GM23338 (cell line): Measurements from ENCODE around the gene ADGRB3. TPM values are rescaled to one million over a fixed set of nuclear protein-coding genes. Genes with fewer than 3 reads are reported as not detected.
"Not testable (repeated sequence)": the region's sequence is repeated elsewhere in the genome, so short reads cannot be mapped to it uniquely, and the experiment has no call there.

Experiments used
- ATAC-seq: fragments of 200-7000 bp; cut with Tn5 transposase; 3 replicates; pipeline ENCODE4 v1.9.1; 2020
- DNase-seq: peaks from one replicate; pipeline ENCODE4 v3.0.0-alpha.2; 2015; ENCODE audit warnings: low spot score
- H2AFZ ChIP-seq: fragments of 200-600 bp; sonication (generic); 2 replicates; pipeline ENCODE4 v1.8.0; 2016; ENCODE audit warnings: antibody characterized with exemption, mild to moderate bottlenecking, moderate library complexity
- H3F3A ChIP-seq: fragments of 200-600 bp; sonication (generic); replicated peaks from 2 replicates; pipeline ENCODE4 v1.8.0; 2017; ENCODE audit warnings: antibody characterized with exemption, mixed run types, low read depth
- H3K27ac ChIP-seq: fragments of 200-600 bp; sonication (generic); 2 replicates; pipeline ENCODE4 v1.6.1; 2016; ENCODE audit warnings: low read depth
- H3K27me3 ChIP-seq: fragments of 200-600 bp; sonication (generic); 2 replicates; pipeline ENCODE4 v1.8.0; 2016; ENCODE audit warnings: mild to moderate bottlenecking, mixed run types, moderate library complexity; ENCODE audit not compliant: insufficient read depth
- H3K36me3 ChIP-seq: fragments of 200-600 bp; sonication (generic); 2 replicates; pipeline ENCODE4 v1.8.0; 2016; ENCODE audit warnings: mild to moderate bottlenecking; ENCODE audit not compliant: insufficient read depth
- H3K4me1 ChIP-seq: fragments of 200-600 bp; sonication (generic); 2 replicates; pipeline ENCODE4 v1.8.0; 2016; ENCODE audit warnings: mild to moderate bottlenecking, moderate library complexity; ENCODE audit not compliant: insufficient read depth
- H3K4me2 ChIP-seq: fragments of 200-600 bp; sonication (generic); 2 replicates; pipeline ENCODE4 v1.7.1; 2017; ENCODE audit warnings: mixed run types
- H3K4me3 ChIP-seq: fragments of 200-600 bp; sonication (generic); 2 replicates; pipeline ENCODE4 v1.6.1; 2016; ENCODE audit warnings: mixed run types
- H3K79me2 ChIP-seq: fragments of 200-600 bp; sonication (generic); replicated peaks from 2 replicates; pipeline ENCODE4 v1.8.0; 2017; ENCODE audit warnings: mild to moderate bottlenecking; ENCODE audit not compliant: insufficient read depth
- H3K9me2 ChIP-seq: fragments of 200-600 bp; sonication (generic); 2 replicates; pipeline ENCODE4 v1.8.0; 2017; ENCODE audit not compliant: insufficient read depth
- H4K20me1 ChIP-seq: fragments of 200-600 bp; sonication (generic); replicated peaks from 2 replicates; pipeline ENCODE4 v1.8.0; 2017; ENCODE audit warnings: mild to moderate bottlenecking; ENCODE audit not compliant: insufficient read depth
- H3K27ac Mint-ChIP-seq: 2 replicates; pipeline ENCODE4 v1.8.0; 2020; ENCODE audit warnings: inconsistent platforms, mild to moderate bottlenecking, moderate library complexity, mixed read lengths
- H3K27me3 Mint-ChIP-seq: 3 replicates; pipeline ENCODE4 v1.8.0; 2022; ENCODE audit warnings: low read depth, mild to moderate bottlenecking, moderate library complexity, mixed read lengths, inconsistent platforms; ENCODE audit not compliant: insufficient read depth, poor library complexity
- H3K36me3 Mint-ChIP-seq: 3 replicates; pipeline ENCODE4 v1.8.0; 2021; ENCODE audit warnings: low read depth, mild to moderate bottlenecking, inconsistent platforms, moderate library complexity, mixed read lengths
- H3K4me1 Mint-ChIP-seq: 3 replicates; pipeline ENCODE4 v1.8.0; 2020; ENCODE audit warnings: mild to moderate bottlenecking, inconsistent platforms, mixed read lengths
- H3K4me3 Mint-ChIP-seq: 3 replicates; pipeline ENCODE4 v1.8.0; 2021; ENCODE audit warnings: moderate library complexity, mild to moderate bottlenecking, inconsistent platforms, mixed read lengths
- H3K9me3 Mint-ChIP-seq: 3 replicates; pipeline ENCODE4 v1.8.0; 2020; ENCODE audit warnings: moderate library complexity, mild to moderate bottlenecking, inconsistent platforms, mixed read lengths
- ETS1 ChIP-seq: IDR thresholded peaks from 2 replicates; pipeline ENCODE4 v1.6.1; 2016; ENCODE audit warnings: antibody characterized with exemption
- EZH2 ChIP-seq: fragments of 200-600 bp; sonication (generic); IDR thresholded peaks from one replicate; pipeline ENCODE4 v1.8.0; 2017; ENCODE audit warnings: antibody characterized with exemption, mild to moderate bottlenecking, low read depth; ENCODE audit not compliant: unreplicated experiment
- POLR2AphosphoS5 ChIP-seq: IDR thresholded peaks from 2 replicates; pipeline ENCODE4 v1.6.1; 2016; ENCODE audit warnings: antibody characterized with exemption, low read depth
- STAT1 ChIP-seq: IDR thresholded peaks from one replicate; pipeline ENCODE4 v1.6.1; 2016; ENCODE audit warnings: antibody characterized with exemption; ENCODE audit not compliant: unreplicated experiment
- ZNF114 ChIP-seq: fragments of 250-450 bp; sonication (Bioruptor Pico); IDR thresholded peaks from 2 replicates; pipeline ENCODE4 v1.5.0; 2020; ENCODE audit warnings: mild to moderate bottlenecking, moderate library complexity
- ZNF331 ChIP-seq: fragments of 250-450 bp; sonication (Bioruptor Pico); IDR thresholded peaks from 2 replicates; pipeline ENCODE4 v1.5.0; 2020; ENCODE audit warnings: low read depth, mild to moderate bottlenecking, moderate library complexity
- polyA plus RNA-seq: library from polyadenylated mRNA; unstranded; fragments of >200 nt; fragmentation: Nextera tagmentation; extraction: Ambion mirVana; gene quantifications from 2 replicates; pipeline ENCODE4 v1.2.1, GENCODE V29; 2016
- total RNA-seq: library from RNA; depleted of rRNA; stranded (reverse); fragments of >200 nt; shearing (Covaris generic); gene quantifications from 2 replicates; pipeline ENCODE4 v1.2.3, GENCODE V29; 2014
- TF ChIP-seq, protein P1 (sequence below): IDR thresholded peaks from one replicate; pipeline ENCODE4 v1.6.1; 2018; ENCODE audit warnings: antibody characterized with exemption; ENCODE audit not compliant: unreplicated experiment
- TF ChIP-seq, protein P2 (sequence below): fragments of 250-450 bp; sonication (Bioruptor Pico); IDR thresholded peaks from 2 replicates; pipeline ENCODE4 v1.5.0; 2020; ENCODE audit warnings: mild to moderate bottlenecking, moderate library complexity

ADGRB3 gene
- total and polyA plus RNA-seq, 2 experiments from 2014 or later, result 0.92 to 4.0 TPM

DNA sequence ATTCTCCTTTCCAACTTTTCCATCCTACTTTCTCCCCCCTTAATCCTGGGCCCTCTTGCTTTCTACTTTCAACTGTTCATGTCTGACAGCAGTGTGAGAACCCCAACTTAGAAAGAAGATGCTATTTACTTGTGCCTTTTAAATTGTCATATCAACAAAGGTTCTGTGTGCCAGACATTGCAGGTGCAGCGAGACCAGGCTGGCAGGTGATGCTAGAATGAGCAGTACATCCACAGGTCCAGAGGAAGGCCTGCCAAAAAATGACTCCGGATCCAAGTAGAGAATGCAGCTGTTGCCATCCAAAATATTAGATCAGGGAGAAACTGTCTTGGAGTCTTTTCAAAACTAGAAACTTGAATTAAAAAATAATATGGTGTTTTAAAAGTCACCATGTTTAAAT, 651.2 kb downstream of the ADGRB3 start:
- Histone ChIP-seq H3K4me2 (no peak overlapping the region), H3K27ac (no peak overlapping the region), H3K36me3 (no peaks in the 10 kb centered on the region), H3K9me2 (no peaks in the 10 kb centered on the region), H3K27me3 (no peaks in the 10 kb centered on the region), H3K4me3 (no peak overlapping the region), H4K20me1 (no peaks in the 10 kb centered on the region), H3K4me1 (peaks cover 11% of the 10 kb centered on the region; the same call in 1 of the 2 replicates), H3K79me2 (no peaks in the 10 kb centered on the region), H3F3A (no peaks in the 10 kb centered on the region), H2AFZ (no peak overlapping the region)
- H3K27me3 Mint-ChIP-seq, result no peaks in the 10 kb centered on the region
- no peak for DNase-seq
- H3K36me3 Mint-ChIP-seq, result no peaks in the 10 kb centered on the region
- H3K4me1 Mint-ChIP-seq, result peaks cover 9% of the 10 kb centered on the region; the same call in 2 of the 3 replicates
- no peak overlapping the region for H3K27ac Mint-ChIP-seq
- H3K9me3 Mint-ChIP-seq, result no peaks in the 10 kb centered on the region
- ATAC-seq, result no peak
- TF ChIP-seq, protein P1, sequence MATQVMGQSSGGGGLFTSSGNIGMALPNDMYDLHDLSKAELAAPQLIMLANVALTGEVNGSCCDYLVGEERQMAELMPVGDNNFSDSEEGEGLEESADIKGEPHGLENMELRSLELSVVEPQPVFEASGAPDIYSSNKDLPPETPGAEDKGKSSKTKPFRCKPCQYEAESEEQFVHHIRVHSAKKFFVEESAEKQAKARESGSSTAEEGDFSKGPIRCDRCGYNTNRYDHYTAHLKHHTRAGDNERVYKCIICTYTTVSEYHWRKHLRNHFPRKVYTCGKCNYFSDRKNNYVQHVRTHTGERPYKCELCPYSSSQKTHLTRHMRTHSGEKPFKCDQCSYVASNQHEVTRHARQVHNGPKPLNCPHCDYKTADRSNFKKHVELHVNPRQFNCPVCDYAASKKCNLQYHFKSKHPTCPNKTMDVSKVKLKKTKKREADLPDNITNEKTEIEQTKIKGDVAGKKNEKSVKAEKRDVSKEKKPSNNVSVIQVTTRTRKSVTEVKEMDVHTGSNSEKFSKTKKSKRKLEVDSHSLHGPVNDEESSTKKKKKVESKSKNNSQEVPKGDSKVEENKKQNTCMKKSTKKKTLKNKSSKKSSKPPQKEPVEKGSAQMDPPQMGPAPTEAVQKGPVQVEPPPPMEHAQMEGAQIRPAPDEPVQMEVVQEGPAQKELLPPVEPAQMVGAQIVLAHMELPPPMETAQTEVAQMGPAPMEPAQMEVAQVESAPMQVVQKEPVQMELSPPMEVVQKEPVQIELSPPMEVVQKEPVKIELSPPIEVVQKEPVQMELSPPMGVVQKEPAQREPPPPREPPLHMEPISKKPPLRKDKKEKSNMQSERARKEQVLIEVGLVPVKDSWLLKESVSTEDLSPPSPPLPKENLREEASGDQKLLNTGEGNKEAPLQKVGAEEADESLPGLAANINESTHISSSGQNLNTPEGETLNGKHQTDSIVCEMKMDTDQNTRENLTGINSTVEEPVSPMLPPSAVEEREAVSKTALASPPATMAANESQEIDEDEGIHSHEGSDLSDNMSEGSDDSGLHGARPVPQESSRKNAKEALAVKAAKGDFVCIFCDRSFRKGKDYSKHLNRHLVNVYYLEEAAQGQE, result no peak
- TF ChIP-seq ZNF114 (CRISPR knock-in tag) (no peak), ZNF331 (no peak), EZH2 (no peak), ETS1 (no peak), POLR2AphosphoS5 (no peak), STAT1 (no peak)
- TF ChIP-seq, protein P2, sequence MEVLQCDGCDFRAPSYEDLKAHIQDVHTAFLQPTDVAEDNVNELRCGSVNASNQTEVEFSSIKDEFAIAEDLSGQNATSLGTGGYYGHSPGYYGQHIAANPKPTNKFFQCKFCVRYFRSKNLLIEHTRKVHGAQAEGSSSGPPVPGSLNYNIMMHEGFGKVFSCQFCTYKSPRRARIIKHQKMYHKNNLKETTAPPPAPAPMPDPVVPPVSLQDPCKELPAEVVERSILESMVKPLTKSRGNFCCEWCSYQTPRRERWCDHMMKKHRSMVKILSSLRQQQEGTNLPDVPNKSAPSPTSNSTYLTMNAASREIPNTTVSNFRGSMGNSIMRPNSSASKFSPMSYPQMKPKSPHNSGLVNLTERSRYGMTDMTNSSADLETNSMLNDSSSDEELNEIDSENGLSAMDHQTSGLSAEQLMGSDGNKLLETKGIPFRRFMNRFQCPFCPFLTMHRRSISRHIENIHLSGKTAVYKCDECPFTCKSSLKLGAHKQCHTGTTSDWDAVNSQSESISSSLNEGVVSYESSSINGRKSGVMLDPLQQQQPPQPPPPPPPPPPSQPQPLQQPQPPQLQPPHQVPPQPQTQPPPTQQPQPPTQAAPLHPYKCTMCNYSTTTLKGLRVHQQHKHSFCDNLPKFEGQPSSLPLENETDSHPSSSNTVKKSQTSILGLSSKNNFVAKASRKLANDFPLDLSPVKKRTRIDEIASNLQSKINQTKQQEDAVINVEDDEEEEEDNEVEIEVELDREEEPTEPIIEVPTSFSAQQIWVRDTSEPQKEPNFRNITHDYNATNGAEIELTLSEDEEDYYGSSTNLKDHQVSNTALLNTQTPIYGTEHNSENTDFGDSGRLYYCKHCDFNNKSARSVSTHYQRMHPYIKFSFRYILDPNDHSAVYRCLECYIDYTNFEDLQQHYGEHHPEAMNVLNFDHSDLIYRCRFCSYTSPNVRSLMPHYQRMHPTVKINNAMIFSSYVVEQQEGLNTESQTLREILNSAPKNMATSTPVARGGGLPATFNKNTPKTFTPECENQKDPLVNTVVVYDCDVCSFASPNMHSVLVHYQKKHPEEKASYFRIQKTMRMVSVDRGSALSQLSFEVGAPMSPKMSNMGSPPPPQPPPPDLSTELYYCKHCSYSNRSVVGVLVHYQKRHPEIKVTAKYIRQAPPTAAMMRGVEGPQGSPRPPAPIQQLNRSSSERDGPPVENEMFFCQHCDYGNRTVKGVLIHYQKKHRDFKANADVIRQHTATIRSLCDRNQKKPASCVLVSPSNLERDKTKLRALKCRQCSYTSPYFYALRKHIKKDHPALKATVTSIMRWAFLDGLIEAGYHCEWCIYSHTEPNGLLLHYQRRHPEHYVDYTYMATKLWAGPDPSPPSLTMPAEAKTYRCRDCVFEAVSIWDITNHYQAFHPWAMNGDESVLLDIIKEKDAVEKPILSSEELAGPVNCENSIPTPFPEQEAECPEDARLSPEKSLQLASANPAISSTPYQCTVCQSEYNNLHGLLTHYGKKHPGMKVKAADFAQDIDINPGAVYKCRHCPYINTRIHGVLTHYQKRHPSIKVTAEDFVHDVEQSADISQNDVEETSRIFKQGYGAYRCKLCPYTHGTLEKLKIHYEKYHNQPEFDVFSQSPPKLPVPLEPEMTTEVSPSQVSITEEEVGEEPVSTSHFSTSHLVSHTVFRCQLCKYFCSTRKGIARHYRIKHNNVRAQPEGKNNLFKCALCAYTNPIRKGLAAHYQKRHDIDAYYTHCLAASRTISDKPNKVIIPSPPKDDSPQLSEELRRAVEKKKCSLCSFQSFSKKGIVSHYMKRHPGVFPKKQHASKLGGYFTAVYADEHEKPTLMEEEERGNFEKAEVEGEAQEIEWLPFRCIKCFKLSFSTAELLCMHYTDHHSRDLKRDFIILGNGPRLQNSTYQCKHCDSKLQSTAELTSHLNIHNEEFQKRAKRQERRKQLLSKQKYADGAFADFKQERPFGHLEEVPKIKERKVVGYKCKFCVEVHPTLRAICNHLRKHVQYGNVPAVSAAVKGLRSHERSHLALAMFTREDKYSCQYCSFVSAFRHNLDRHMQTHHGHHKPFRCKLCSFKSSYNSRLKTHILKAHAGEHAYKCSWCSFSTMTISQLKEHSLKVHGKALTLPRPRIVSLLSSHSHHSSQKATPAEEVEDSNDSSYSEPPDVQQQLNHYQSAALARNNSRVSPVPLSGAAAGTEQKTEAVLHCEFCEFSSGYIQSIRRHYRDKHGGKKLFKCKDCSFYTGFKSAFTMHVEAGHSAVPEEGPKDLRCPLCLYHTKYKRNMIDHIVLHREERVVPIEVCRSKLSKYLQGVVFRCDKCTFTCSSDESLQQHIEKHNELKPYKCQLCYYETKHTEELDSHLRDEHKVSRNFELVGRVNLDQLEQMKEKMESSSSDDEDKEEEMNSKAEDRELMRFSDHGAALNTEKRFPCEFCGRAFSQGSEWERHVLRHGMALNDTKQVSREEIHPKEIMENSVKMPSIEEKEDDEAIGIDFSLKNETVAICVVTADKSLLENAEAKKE (CRISPR knock-in tag), result no peak
- no peak overlapping the region for H3K4me3 Mint-ChIP-seq

GRCh38 chr6:69288198-69288597, 653.1 kb downstream of the ADGRB3 start:
- peaks cover 11% of the 10 kb centered on the region; the same call in 1 of the 2 replicates for H3K4me1 ChIP-seq
- not testable (repeated sequence) for H3K79me2 ChIP-seq, ATAC-seq, H3F3A ChIP-seq, DNase-seq, H3K27ac ChIP-seq, H3K4me3 Mint-ChIP-seq, H3K9me3 Mint-ChIP-seq, H3K4me2 ChIP-seq, H3K4me3 ChIP-seq, H3K27ac Mint-ChIP-seq, H4K20me1 ChIP-seq, H3K36me3 ChIP-seq, H2AFZ ChIP-seq, H3K36me3 Mint-ChIP-seq, H3K4me1 Mint-ChIP-seq, H3K9me2 ChIP-seq, H3K27me3 Mint-ChIP-seq, H3K27me3 ChIP-seq
